NCI-H2196 (cell line): Measurements from ENCODE around the gene CAT.
"Not testable (repeated sequence)": the region's sequence is repeated elsewhere in the genome, so short reads cannot be mapped to it uniquely, and the experiment has no call there.

Experiments used
- DNase-seq: peaks from one replicate; lab custom pipeline; 2025; ENCODE audit not compliant: unreplicated experiment; lab: John Stamatoyannopoulos, UW

CAT gene

DNA sequence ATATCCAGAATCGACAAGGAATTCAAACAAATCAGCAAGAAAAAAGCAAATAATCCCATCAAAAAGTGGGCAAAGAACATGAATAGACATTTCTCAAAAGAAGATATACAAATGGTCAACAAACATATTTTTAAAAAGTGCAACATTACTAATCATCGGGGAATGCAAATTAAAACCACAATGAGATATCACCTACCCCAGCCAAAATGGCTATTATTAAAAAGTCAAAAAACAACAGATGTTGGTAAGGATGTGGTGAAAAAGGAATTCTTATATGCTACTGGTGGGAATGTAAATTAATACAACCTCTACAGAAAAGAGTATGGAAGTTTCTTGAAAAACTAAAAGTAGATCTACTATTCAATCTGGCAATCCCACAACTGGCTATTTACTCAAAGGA is 13.9 kb upstream of the CAT start:
- not testable (repeated sequence) for DNase-seq

DNA sequence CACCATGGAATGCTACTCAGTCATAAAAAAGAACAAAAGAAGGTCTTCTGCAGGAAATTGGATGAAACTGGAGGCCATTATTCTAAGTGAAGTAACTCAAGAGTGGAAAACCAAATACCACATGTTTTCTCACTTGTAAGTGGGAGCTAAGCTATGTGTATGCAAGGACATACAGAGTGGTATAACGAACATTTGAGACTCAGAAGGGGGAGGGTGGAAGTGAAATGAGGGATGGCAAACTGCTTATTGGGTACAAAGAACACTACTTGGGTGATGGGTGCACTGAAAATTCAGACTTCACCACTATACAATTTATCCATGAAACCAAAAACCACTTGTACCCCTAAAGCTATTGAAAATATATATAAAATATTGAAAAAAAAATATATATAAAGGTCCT is 13.4 kb upstream of the CAT start:
- no peak for DNase-seq

DNA sequence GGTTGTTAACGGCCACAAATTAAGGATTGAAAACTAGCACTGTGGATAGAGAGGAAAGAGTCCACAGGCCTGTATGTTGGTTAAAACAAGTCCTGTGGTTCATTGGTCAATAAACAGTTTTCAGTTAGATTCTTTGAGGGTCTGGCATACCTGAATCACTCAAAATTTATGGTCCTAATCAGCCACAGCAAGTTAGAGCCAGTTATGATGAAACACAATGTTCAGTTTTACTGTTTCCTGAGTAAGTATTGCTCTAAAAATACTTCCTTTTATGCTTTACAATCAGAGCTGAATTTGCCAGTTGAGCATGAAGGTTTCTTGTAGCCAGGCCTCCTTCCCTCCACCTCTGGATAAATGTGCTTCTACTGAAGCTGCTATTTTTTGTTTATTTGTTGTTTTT is 12.9 kb upstream of the CAT start:
- no peak for DNase-seq

DNA sequence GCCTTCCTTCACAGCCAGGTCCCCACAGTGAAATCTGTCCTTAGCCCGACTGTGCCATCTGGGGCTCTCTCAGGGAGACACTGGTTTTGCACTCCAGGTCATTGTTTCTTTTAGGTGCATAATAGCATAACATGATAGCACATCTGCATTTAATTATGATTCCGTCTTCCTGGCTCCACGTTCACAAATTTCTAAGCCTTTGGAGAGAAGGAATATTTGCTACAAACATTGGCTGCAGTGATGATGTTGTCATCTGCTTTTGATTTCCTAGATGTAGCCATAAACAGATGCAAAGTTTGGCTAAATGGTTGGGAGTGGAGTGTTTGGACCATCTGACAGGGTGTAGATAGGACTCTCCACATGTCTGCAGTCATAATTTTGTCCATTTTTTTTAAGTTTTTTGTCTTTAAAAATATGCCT is 12.0 kb upstream of the CAT start:
- no peak for DNase-seq

DNA sequence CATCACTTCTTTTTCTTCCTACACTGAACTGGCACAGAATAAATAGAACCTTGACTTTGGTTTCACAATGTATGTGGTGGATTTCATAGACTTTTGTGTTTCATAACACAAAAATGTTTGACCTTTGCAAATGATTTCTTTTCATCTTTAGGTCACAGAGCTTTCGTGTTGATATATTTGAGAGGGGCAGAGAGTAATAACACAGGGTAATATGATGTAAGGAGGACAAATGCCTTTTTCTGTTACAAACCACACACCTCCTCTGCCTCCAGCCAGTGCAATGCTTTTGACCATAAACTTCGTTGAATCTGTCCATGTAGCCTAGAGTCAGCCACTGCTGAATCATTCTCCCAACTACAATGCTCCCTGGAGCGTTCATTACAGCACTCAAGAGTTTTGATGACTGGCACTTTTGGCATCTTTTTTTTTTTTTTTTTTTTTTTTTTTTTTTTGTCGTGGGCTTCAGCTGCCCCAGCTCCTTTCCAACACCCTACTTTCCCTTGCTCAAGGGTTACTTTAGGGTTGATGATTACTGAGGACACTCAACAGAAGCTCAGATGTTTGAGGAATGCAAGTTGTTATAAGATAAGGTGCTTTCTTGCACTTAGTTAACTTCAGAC is 11.4 kb upstream of the CAT start:
- DNase-seq = no peak

DNA sequence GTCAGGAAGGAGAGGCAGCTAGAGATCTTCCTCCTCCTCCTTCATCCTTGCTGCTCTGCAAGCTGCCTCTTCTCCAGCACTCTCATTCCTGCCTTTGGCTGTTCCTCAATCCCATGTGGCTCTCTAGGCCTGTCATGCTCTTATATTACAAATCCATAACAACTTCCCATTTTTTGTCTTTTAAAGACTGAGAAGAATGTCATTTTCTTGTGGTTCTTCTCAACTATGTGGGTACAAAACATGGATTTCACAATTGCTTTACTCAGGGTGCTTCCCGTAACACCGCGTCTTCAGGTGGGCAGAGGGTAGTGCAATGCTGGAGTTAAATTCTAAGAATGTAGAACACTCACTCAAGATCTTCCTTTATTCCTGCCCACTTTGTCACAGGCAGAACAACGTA is 6.8 kb upstream of the CAT start:
- no peak for DNase-seq

DNA sequence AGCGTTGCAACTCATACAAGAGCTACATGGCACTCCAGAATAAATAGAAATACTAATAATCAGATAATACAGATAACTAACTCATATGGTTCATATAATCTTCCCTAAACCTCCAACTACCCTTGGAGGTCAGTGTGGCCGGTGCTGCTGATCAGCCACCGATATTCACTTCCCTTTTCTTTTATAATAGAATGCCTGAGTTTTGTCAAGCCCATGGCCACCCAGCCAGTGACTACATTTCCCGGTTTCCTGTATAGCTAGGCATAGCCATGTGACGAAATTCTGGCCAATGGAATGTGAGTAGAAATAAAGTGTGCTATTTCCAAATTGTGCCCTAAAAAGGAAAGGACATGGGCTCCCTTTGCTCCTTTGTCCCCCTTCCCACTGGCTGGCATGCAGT is 5.9 kb upstream of the CAT start:
- no peak for DNase-seq

DNA sequence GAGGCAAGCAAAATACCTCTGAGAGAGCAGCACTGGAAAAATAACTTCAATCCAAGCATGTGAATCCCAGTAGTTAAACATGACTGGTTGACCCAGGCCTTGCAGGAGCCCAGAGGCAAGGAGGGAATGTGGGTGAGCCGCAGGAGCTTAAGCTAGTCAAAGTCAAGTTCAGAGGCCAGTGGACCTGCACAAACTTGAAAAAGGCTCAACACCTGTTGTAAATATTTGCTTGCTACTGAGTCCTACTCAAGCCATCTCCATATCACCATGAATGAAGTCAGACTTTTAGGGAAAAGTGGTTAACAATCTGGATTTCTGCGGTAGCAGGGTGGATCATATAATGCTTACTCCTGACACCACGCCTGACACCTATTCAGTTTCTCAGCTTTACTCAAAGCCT is 4.8 kb upstream of the CAT start:
- DNase-seq = no peak

DNA sequence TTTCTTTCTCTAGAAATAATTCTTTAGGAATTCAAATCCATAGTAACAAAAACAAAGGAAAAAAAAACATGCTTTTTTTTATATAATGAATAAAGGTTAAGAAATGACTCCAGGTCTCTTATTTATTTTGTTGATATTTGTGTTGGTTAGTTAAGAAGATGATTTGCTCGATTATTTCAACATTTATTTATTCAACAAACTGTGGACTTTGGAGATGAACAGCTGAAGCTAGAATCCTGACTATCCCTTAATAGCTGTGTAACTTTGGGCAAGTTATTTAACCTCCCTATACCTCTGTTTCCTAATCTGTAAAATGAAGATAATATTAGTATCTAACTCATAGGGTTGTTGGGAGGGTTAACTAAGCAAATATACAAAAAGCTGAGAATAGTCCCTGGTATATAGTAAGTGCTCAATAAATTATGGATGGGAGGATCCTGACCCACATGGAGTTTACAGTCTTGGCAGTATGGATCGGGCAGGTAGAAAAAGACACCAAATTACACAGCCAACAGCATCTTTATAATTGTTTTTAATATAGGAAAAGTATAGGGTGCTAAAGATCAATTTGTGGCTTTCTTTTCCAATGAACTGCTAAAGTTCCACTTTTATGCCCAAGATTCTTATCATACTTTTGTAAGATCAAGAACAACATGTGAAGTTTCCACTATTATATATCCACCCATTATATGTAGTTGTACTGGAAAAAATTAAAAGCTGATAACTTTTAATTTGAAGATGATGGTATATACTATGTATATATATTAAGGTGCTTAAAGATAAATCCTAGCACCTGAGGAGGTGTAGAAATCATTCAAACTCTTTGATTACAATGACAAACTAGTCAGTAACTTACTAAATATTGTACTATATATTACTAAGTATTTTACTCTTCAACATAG is 1.3 kb upstream of the CAT start:
- no peak for DNase-seq

DNA sequence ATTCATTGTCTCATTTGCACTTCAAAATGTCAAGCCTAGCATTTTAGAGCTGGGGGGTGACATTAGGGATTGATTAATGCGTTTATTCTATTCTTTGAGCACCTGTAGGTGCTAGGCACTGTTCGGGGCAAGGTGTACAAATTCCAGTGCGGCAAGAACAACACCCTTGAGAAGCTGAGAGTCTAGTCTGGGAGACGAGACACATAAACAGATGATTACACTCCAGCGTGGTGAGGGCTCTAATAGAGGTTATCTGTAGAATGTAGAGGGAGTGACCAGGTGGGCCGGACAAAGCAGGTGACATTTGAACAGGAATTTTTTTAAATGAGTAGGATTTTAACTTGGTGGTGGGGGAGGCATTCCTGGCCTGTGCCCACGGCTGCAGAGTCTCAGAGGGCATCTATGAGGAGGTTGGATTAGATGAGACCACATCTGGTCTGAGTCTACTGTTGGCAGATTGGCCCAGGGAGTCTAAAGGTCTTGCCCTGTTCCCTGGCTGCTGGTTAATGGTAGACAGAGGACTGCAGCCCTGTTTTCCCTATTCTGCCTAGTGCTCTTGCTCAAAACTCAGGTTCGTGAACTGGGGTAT is 970 bp downstream of the CAT start:
- DNase-seq = no peak

DNA sequence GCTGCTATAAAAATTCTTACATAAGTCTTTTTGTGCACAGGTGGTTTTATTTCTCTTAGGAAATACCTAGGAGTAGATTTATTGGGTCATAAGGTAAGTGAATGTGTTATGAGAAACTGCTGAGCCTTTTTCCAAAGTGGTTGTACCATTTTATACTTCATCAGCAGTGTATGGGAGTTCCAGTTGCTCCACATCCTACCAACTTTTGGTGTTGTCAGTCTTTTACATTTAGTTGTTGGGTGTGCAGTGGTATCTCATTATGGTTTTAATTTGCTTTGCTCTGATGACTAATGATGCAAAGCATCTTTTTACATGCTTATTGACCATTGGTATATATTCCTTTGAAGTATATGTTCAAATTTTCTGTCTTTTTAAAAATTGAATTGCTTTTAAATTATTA is 3.1 kb downstream of the CAT start:
- no peak for DNase-seq

DNA sequence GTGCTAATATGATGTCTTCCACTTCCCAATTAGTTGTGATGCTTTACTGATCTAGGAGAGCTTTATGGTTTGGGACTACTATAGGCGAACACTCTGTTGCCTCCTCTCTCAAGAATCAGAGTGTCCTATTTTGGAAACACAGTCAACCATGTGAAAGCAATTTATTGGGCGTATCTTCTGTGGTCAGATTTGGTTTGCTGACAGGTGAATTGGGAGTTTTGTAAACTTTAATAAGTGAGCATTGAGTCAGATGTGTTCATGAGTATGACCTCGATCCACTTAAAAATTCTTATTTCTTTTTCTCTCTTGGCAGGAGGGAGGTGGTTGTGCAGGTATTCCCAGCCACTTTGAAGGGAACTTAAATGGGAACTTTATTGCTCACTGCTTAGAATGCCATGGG is 4.4 kb downstream of the CAT start:
- no peak for DNase-seq

DNA sequence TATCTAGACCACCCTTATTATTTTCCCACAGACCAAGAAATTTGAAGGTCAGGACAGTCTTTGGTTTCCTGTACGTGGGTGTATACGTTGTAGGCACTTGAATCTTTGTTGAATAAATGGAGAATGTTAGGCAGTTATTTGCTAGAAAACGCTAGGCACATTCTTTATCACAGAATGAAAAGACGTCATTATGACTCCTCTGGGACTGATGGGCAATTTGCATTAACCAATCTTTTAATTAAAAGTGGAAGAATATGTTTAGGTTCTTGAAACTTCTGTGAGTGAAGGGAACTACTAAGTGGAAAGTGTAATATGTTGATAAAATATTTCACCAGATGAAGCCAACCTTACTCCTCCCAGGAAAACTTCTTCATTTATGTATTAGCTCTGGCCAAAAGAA is 5.7 kb downstream of the CAT start:
- DNase-seq = no peak

DNA sequence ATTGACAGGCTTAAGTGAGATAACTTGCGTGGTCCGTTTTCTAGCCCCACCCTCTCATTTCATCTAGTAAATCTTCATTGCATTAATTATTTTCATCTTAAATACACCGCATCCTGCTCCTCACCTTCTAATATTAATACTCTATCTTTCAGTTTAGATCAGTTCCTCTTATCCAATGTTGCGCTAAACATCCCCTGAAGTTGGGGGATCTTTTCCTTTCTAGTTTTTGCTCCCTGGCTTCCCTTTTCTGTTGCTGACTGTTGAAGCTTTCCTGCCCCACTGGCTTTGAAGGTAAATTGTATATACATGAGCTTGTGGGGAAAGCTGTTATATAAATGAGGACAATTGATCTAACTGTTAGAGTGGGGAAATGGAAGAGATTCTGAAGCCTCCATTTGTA is 7.2 kb downstream of the CAT start:
- DNase-seq = no peak

DNA sequence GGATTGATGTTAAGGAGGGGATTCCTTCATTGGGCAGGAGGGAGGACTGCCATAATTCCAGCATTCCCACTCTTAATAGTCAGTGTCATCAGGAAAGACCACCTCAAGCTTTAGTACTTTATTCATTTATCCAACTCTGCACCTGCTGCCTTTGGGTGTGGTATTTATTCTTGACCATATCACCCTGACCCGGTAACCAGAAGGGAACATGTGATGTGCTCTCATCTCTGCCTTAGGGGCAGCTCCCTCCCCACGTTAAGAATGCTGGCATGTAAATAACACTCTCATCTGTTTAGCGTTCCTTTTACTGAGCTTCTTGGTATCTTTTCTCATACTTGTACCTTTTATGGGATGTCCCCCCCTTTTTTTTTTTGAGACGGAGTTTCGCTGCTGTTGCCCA is 7.7 kb downstream of the CAT start:
- DNase-seq = no peak

DNA sequence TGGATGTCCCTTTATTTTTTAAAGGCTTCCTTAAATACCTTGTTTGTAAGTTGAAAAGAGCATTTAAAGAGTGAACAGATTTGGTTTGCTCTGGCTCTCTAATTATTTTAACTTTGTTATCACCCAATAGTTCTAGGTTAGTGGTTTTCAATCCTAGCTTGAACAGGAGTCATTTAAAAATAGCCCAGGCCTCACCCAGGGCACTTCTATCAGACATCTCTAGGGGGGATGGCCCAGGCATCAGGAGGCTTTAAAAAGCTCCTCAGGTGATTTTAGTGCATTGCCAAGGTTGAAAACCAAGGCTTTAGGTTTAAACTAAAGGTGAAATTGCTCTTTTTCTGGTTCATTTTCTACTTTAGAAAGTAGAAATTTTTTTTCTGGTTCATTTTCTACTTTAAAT is 8.3 kb downstream of the CAT start:
- no peak for DNase-seq

DNA sequence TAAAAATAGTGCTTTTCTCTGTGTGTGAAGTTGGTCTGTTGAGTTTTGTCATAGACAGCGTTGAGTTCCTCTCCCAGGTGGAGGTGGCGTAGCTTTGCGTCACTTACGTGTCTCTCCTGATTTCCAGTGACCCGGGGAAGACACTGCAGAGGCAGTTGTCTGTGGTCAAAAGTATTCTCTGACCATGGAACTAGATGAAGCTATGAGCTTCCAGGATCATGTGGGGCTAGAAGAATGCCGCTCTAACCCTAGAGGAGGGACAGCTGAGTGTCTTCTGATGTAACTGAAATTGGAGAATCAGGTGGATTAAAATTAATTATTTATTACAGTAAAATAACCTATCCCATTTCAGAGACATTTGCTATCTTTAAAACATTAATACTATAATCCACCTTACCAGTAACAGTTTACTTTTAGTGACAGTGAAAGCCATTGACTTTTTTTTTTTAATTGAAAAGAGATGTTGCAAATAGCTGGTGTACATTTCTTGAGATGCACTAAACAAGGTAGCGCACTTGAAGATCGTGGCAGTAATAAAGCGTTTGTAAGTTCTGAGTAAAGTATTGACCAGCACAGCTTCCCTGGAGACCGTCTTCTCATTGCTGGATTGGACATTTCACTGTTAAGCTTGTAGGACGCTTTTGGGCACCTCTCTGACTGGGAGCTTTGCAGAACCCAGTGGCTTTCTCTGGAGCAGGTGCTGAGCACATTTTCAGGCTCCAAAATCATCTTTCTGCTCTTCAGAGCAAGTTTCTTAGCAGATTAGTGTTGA is 9.7 kb downstream of the CAT start:
- DNase-seq = no peak

DNA sequence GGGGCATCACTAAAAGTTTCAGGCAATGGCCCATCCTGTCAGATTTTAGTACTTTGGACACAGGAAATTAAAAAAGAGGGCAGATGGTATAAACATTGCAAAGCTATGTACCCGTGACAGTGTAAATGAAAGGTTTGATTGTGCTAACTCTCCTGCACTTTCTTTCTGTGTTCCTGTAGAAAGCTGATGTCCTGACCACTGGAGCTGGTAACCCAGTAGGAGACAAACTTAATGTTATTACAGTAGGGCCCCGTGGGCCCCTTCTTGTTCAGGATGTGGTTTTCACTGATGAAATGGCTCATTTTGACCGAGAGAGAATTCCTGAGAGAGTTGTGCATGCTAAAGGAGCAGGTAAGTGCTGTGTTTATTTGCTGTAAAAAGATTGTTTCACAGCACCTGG is 10.3 kb downstream of the CAT start:
- DNase-seq = no peak

DNA sequence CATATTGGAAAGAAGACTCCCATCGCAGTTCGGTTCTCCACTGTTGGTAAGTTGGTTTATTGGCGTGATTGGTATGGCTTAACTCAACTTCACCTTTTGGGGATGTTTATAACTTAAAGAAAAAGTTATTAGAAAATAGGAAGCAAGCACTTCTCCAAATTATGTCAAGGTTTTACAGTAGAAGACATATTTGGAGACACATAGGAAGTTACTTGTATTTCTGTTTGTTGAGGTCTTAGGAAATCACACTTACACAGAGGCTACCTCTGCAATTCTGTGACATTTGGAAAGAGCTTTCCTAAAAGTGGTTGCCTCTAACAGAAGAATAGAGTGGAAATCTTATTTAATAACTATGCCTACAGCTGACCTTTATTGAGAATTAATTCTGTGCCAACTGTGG is 12.3 kb downstream of the CAT start:
- DNase-seq = no peak

DNA sequence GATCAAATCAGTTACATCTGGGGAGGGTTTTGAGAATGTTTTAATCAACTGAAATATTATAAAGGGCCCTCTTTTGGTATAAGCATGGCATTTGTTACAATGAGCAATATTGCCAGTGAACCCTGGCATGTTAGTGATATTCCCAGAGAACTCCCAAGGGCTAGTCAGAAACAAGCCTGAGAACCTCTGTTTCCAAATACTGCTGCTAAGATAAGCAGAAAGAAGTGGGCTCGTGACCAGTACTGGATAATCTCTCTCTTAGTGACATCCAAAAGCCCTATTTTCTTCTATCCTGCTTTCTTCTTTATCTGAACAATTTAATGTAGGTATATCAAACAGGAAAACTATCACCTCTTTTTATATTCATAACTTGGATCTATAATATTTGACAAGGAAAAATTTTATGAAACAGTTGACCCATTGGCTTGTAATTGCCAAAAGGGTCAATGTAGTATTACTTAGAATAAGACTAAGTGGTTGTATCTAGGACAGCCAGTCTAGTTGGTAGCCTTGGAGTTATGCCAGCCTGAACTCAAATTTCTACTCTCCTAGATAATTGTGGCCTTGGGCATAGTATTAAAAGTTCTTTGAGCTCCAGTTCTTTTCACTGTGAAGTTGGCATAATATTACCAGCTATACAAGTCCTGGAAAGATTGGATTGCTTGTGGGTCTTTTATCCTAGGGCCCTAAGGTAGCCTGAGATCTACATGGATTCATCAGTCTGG is 15.7 kb downstream of the CAT start:
- no peak for DNase-seq

DNA sequence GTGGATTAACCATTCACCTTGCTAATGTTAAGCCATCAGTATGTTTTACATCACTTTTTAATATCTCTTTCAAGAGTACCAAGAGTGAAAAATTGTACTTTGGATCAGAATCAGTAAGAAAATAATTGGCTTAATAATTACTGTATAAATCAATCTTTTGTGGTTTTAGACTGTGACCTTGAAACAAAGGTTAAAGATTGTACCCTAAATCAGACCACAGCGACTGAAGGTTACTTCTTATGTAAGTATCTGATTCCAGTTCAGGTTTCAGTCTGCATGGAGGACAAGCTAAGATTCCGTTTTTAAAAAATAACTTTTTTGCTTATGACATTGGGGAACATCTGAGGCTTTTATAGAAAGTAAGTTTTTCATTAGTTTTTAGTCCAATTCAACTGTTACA is 18.9 kb downstream of the CAT start:
- no peak for DNase-seq
